ENCODE results near the gene WFDC11. TPM values are rescaled to one million over a fixed set of nuclear protein-coding genes. Genes with fewer than 3 reads are reported as not detected.

The WFDC11 gene
- total and polyA plus RNA-seq, 2 of the 4 experiments (the other 2 are of a cell fraction) = not detected

DNA sequence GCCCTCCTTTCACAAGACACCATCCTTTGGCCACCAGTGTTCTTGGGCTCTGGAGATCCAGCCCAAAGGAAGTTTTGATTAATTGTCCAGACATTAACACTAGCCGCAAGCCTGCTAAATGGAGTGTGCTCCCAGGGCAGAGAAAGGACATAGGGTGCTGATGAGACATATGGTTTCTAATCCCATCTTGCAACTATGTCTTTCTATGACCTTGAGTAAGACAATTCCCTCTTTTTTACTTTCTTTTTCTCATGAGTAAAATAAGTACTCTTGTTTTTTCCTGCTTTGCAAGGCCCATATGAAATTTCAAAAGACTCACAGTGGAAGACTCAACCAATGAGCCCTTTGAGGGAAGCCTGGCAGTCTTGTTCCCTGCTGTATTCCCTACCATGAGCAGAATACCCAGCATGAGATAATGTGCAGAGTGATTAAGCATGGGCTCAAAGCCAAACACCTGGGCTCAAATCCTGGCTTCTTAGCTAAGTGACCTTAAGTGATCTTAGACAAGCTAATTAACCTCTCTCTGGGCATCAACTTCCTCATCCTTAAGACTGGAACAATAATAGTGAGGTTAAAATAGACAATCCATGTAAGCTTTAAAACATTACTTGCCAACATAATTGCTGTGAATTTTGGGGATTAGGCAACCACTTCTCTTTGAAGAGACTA is 35.1 kb upstream of the WFDC11 start, which contains the start of gene WFDC10B:
Gene WFDC10B (minus strand): TSS at position 51 of the 669 bp plus-strand sequence. CDS start 19,027 bp downstream, outside the sequence.
- Histone ChIP-seq H3K14ac (replicated peaks; ENCODE audit: low read depth, low read length) (no peak within 1 kb of the TSS), H3K18ac (ENCODE audit: low read depth, low read length) (no peak within 1 kb of the TSS), H3K23ac (ENCODE audit: low read depth, low read length) (no peak within 1 kb of the TSS), H3K36me3 (ENCODE audit: control insufficient read depth, insufficient read depth, low read length) (no peaks in the 10 kb centered on the region), H3K9me1 (ENCODE audit: insufficient read depth, low read length) (no peaks in the 10 kb centered on the region), H3K4me3 (ENCODE audit: insufficient read depth, low read depth, low read length) (no peak within 1 kb of the TSS), H2AK9ac (replicated peaks; ENCODE audit: low read depth, low read length, poor library complexity) (no peak within 1 kb of the TSS), H2BK20ac (ENCODE audit: low read depth, low read length) (no peak within 1 kb of the TSS), H3K79me1 (ENCODE audit: low read depth in 1 of 2, low read length in 2 of 2) (no peaks in the 10 kb centered on the region), H3K27ac (ENCODE audit: insufficient read depth, low read length) (no peak within 1 kb of the TSS), H3K9ac (ENCODE audit: low read depth, low read length) (no peak within 1 kb of the TSS), H3K27me3 (ENCODE audit: control insufficient read depth, insufficient read depth, low read length) (no peaks in the 10 kb centered on the region), H2BK15ac (ENCODE audit: low read depth, low read length) (no peak within 1 kb of the TSS), H3K9me3 (ENCODE audit: control insufficient read depth, insufficient read depth, low read length) (no peaks in the 10 kb centered on the region), H4K5ac (ENCODE audit: low read depth, low read length) (no peak within 1 kb of the TSS), H2AK5ac (ENCODE audit: low read depth, low read length) (no peak within 1 kb of the TSS), H4K20me1 (ENCODE audit: insufficient read depth, low read length) (no peaks in the 10 kb centered on the region), H2BK120ac (ENCODE audit: low read depth, low read length) (no peak within 1 kb of the TSS), H3K4me2 (ENCODE audit: low read depth, low read length) (no peak within 1 kb of the TSS), H2BK5ac (ENCODE audit: low read depth, low read length, poor library complexity, severe bottlenecking) (no peak within 1 kb of the TSS), H4K91ac (ENCODE audit: insufficient read depth, low read depth, low read length) (no peak within 1 kb of the TSS), H2AFZ (replicated peaks; ENCODE audit: low read length, poor library complexity) (no peak within 1 kb of the TSS), H3K4me1 (ENCODE audit: control insufficient read depth, insufficient read depth, low read length) (no peaks in the 10 kb centered on the region), H3K56ac (ENCODE audit: extremely low read depth, insufficient read depth, low read length) (no peak within 1 kb of the TSS), H4K8ac (ENCODE audit: low read depth in 2 of 2, low read length in 2 of 2) (no peak within 1 kb of the TSS), H3K4ac (ENCODE audit: low read depth, low read length) (no peak within 1 kb of the TSS)
- dilution Hi-C loops (cut with HindIII; ENCODE audit: low sequenced_read_pairs, unreplicated experiment) (no loop called here), in situ Hi-C loops (cut with MboI; ENCODE audit: low sequenced_read_pairs) (no loop called here), intact Hi-C loops (cut with micrococcal nuclease) (no loop called here)
- ChIA-PET CTCF (interaction anchor here (0.6 kb wide), 1 partner anchor 34 kb away, joined by 4 read pairs; no protein-coding TSS in a partner anchor), POLR2A (ENCODE audit: unreplicated experiment) (no interaction called here)
- TF ChIP-seq ELK1 (IDR thresholded peaks at IDR 0.05; ENCODE audit: borderline replicate concordance, low read depth, low read length) (no peak), RAD21 (IDR thresholded peaks at IDR 0.05; ENCODE audit: low read length) (no peak), USF2 (IDR thresholded peaks at IDR 0.05; ENCODE audit: low read depth, low read length) (no peak), SMC3 (IDR thresholded peaks at IDR 0.05; ENCODE audit: low read depth, low read length) (no peak), CHD1 (IDR thresholded peaks at IDR 0.05; ENCODE audit: low read depth, low read length) (no peak), MAZ (IDR thresholded peaks at IDR 0.05; ENCODE audit: borderline replicate concordance, low read depth, low read length) (no peak), CTCF (conservative IDR thresholded peaks at IDR 0.05; ENCODE audit: low read depth, low read length) (no peak), BHLHE40 (IDR thresholded peaks at IDR 0.05; ENCODE audit: low read depth, low read length) (no peak), CEBPB (IDR thresholded peaks at IDR 0.05; ENCODE audit: low read depth, low read length) (no peak), MXI1 (IDR thresholded peaks at IDR 0.05; ENCODE audit: borderline replicate concordance, low read depth, low read length) (no peak)
- ATAC-seq (ENCODE audit: low read depth) (no peak), DNase-seq (no peak)
- no TSS peak for BruUV-seq (replicated peaks)
- no CpG with 5 or more reads among the region's 1 CpG for WGBS, 2 experiments (ENCODE audit: extremely low coverage in 2 of 2, insufficient read length in 1 of 2)
